SK-N-SH treated with all-trans-retinoic acid at 6 μM for 48 hours (cell line): ENCODE results near the gene HAND2.
A peak's percentile ranks its signal among the peaks of the same experiment; 100 is the strongest.

Experiments
- ATAC-seq: fragments of 200-7000 bp; cut with Tn5 transposase; 3 replicates; pipeline ENCODE4 v1.9.1; 2020; ENCODE audit warnings: mild to moderate bottlenecking, moderate library complexity
- ARNTL ChIP-seq: fragments of 450-650 bp; formaldehyde crosslinking; IDR thresholded peaks from 2 replicates; pipeline ENCODE4 v1.5.0; 2020; ENCODE audit warnings: low read depth, mild to moderate bottlenecking, moderate library complexity, borderline replicate concordance
- CSDC2 ChIP-seq: fragments of 250-450 bp; sonication (Bioruptor Pico); IDR thresholded peaks from 2 replicates; pipeline ENCODE4 v1.5.0; 2020; ENCODE audit warnings: mild to moderate bottlenecking, moderate library complexity
- GLIS3 ChIP-seq: fragments of 250-450 bp; sonication (Bioruptor Pico); IDR thresholded peaks from 2 replicates; pipeline ENCODE4 v1.5.0; 2020; ENCODE audit warnings: mild to moderate bottlenecking, moderate library complexity
- ISL1 ChIP-seq: fragments of 250-450 bp; sonication (Bioruptor Pico); IDR thresholded peaks from 2 replicates; pipeline ENCODE4 v2.1.2; 2022; ENCODE audit warnings: mild to moderate bottlenecking, moderate library complexity
- OSR1 ChIP-seq: fragments of 250-450 bp; sonication (Bioruptor Pico); IDR thresholded peaks from 2 replicates; pipeline ENCODE4 v1.8.0; 2022; ENCODE audit warnings: moderate library complexity, mild to moderate bottlenecking, inconsistent platforms
- PATZ1 ChIP-seq: fragments of 250-450 bp; sonication (Bioruptor Pico); IDR thresholded peaks from 2 replicates; pipeline ENCODE4 v1.8.0; 2020; ENCODE audit warnings: mild to moderate bottlenecking, moderate library complexity, borderline replicate concordance
- RARB ChIP-seq: fragments of 250-450 bp; sonication (Bioruptor Pico); IDR thresholded peaks from 2 replicates; pipeline ENCODE4 v1.8.0; 2021; ENCODE audit warnings: mild to moderate bottlenecking, moderate library complexity
- SNAI2 ChIP-seq: fragments of 250-450 bp; sonication (Bioruptor Pico); IDR thresholded peaks from 2 replicates; pipeline ENCODE4 v1.5.0; 2020; ENCODE audit warnings: mild to moderate bottlenecking, moderate library complexity
- TOX ChIP-seq: fragments of 250-450 bp; sonication (Bioruptor Pico); IDR thresholded peaks from 2 replicates; pipeline ENCODE4 v1.8.0; 2021; ENCODE audit warnings: mild to moderate bottlenecking, moderate library complexity, borderline replicate concordance
- ZFP3 ChIP-seq: fragments of 250-450 bp; sonication (Bioruptor Pico); IDR thresholded peaks from 2 replicates; pipeline ENCODE4 v1.5.0; 2020; ENCODE audit warnings: mild to moderate bottlenecking, moderate library complexity
- ZFP30 ChIP-seq: fragments of 450-650 bp; formaldehyde crosslinking; IDR thresholded peaks from 2 replicates; pipeline ENCODE4 v1.5.0; 2022; ENCODE audit warnings: mild to moderate bottlenecking, moderate library complexity
- ZNF565 ChIP-seq: fragments of 450-650 bp; formaldehyde crosslinking; conservative IDR thresholded peaks from 2 replicates; pipeline ENCODE4 v1.5.0; 2020; ENCODE audit warnings: low read depth, mild to moderate bottlenecking, moderate library complexity
- ZNF70 ChIP-seq: fragments of 450-650 bp; formaldehyde crosslinking; IDR thresholded peaks from 2 replicates; pipeline ENCODE4 v1.5.0; 2020; ENCODE audit warnings: mild to moderate bottlenecking, moderate library complexity
- ZNF8 ChIP-seq: fragments of 450-650 bp; formaldehyde crosslinking; IDR thresholded peaks from 2 replicates; pipeline ENCODE4 v1.5.0; 2020; ENCODE audit warnings: mild to moderate bottlenecking, moderate library complexity
- TF ChIP-seq, protein P1 (sequence below): fragments of 250-450 bp; sonication (Bioruptor Pico); IDR thresholded peaks from 2 replicates; pipeline ENCODE4 v1.8.0; 2021; ENCODE audit warnings: low read depth, mild to moderate bottlenecking, moderate library complexity, borderline replicate concordance
- TF ChIP-seq, protein P2 (sequence below): fragments of 250-450 bp; sonication (Bioruptor Pico); IDR thresholded peaks from 2 replicates; pipeline ENCODE4 v1.5.1; 2021; ENCODE audit warnings: mild to moderate bottlenecking, moderate library complexity

HAND2 gene

GRCh38 chr4:173528378-173529321 lies 1.4 kb downstream of the HAND2 start:
- no peak for ATAC-seq
- TF ChIP-seq PATZ1 (CRISPR knock-in tag), result no peak; the same call in 1 of the 2 replicates
- TF ChIP-seq ARNTL (CRISPR knock-in tag), result no peak
- TF ChIP-seq GLIS3, result 0 out of 2 replicates have a peak, but pooled peaks have one; percentile 76
- TF ChIP-seq ISL1 (CRISPR knock-in tag), result no peak
- TF ChIP-seq TOX (CRISPR knock-in tag), result no peak
- no peak for TF ChIP-seq RARB (CRISPR knock-in tag)

- TF ChIP-seq SNAI2 (CRISPR knock-in tag), result no peak
Observed at GRCh38 chr4:173527103-173527891, 2.7 kb downstream of the HAND2 start.

GRCh38 chr4:173526724-173527102 lies 3.3 kb downstream of the HAND2 start:
- ATAC-seq, result no peak
- TF ChIP-seq TOX (CRISPR knock-in tag) (no peak), ISL1 (CRISPR knock-in tag) (no peak), OSR1 (CRISPR knock-in tag) (no peak), ZNF565 (CRISPR knock-in tag) (no peak), ZFP30 (no peak), ZFP3 (no peak), ZNF8 (CRISPR knock-in tag) (no peak), GLIS3 (no peak), CSDC2 (CRISPR knock-in tag) (no peak), ZNF70 (no peak)

More at GRCh38 chr4:173527103-173527891, 2.7 kb downstream of the HAND2 start:
- ATAC-seq, result no peak

DNA sequence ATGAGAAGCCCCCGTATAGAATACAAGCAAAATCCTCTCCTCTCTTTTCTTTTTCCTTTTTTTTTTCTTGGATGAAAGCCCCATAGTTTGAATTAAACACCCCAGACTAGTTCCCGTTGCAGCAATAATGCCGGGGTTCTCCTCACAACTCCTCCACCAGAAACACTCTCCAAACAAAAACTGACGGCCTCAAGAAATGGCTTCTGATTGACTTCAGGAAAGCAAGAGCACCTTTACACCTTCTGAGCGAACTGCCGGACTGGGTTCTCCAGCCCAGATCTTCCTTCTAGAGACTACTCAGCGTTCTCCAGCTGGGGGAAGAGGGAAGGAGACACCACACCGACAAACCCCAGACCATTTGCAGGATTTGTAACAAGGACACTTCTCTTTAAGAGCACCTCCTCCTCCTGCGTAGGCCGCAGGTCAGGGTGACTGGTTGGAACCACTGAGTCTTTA lies 4.0 kb downstream of the HAND2 start:
- TF ChIP-seq, protein P1, sequence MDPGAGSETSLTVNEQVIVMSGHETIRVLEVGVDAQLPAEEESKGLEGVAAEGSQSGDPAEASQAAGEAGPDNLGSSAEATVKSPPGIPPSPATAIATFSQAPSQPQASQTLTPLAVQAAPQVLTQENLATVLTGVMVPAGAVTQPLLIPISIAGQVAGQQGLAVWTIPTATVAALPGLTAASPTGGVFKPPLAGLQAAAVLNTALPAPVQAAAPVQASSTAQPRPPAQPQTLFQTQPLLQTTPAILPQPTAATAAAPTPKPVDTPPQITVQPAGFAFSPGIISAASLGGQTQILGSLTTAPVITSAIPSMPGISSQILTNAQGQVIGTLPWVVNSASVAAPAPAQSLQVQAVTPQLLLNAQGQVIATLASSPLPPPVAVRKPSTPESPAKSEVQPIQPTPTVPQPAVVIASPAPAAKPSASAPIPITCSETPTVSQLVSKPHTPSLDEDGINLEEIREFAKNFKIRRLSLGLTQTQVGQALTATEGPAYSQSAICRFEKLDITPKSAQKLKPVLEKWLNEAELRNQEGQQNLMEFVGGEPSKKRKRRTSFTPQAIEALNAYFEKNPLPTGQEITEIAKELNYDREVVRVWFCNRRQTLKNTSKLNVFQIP, result no peak
- TF ChIP-seq ZFP30 (no peak), ISL1 (CRISPR knock-in tag) (no peak)
- TF ChIP-seq, protein P2, sequence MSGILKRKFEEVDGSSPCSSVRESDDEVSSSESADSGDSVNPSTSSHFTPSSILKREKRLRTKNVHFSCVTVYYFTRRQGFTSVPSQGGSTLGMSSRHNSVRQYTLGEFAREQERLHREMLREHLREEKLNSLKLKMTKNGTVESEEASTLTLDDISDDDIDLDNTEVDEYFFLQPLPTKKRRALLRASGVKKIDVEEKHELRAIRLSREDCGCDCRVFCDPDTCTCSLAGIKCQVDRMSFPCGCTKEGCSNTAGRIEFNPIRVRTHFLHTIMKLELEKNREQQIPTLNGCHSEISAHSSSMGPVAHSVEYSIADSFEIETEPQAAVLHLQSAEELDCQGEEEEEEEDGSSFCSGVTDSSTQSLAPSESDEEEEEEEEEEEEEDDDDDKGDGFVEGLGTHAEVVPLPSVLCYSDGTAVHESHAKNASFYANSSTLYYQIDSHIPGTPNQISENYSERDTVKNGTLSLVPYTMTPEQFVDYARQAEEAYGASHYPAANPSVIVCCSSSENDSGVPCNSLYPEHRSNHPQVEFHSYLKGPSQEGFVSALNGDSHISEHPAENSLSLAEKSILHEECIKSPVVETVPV (CRISPR knock-in tag), result no peak
- no peak for ATAC-seq

DNA sequence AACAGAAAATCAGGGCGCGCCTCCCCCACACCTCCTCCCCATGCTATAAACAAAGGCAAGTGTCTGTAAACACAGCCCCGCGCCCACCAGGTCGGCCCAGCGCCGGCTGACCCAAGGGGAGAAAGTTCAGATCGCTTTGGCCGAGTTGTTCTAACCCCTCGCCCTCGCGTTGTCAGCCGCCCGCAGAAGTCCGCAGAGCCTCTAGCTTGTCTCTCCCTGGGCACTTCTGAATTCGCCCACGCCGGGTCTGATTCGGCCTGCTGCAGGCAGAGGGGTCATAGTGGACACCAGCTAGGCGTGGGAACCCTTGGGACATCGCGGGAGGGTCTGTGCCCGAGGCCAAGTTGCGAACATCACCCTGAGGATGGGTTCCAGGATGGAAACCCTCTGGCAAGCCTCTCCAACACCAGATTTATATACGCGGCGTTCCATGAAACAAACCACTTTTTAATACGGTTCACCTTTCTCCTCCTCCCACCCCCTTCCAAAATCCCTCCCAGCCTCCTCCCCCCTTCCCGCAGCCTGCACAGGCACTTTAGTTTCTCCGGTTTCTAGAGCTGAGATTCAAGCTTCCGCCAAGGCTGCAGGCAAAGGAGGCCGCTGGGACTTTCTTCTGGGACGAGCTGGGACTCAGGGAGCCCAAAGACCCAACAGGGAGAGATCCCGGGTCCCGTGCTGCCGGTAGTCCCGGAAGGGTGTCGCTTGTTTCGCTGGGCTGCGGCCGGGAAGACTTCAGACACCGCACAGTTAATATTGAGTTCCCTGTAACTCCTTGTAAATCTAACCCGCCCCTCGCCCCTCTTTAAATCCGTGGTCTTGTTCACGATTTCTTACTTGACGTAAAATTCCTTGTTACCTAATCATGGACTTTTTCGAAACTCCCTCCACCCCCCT lies 4.7 kb downstream of the HAND2 start:
- no peak for TF ChIP-seq ZNF8 (CRISPR knock-in tag)
- TF ChIP-seq, protein P2 (CRISPR knock-in tag), result peak; percentile 19; the same call in 1 of the 2 replicates
- TF ChIP-seq, all 23 proteins: peak for 1
- ATAC-seq, result no peak
